ENCODE results near the gene PRRT1.

PRRT1 gene

DNA sequence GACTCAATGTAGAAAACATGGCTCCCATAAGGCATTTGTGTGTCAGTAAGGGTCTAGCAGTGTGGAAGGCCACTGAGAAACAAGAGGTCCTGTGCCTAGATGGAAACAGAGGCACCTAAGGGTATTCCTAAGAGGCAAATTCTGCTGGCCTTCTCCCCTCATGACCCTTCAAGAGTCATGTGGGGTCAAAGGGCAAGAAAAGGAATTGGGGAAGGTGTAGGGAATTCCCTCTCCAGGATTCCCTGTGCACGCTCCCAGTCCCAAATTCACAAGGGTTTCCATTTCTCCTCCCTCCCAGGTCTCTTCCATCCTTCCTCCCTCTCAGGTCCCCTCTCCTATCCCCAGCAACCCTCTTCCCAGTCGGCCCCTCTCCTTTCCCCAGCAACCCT, 23.6 kb upstream of the PRRT1 start:
- DNase-seq = no peak
- TF ChIP-seq GATA1 (IDR thresholded peaks at IDR 0.05; ENCODE audit: low read depth, low read length) = no peak
- no peak for TF ChIP-seq POLR2A (IDR thresholded peaks at IDR 0.05; ENCODE audit: low read length)

DNA sequence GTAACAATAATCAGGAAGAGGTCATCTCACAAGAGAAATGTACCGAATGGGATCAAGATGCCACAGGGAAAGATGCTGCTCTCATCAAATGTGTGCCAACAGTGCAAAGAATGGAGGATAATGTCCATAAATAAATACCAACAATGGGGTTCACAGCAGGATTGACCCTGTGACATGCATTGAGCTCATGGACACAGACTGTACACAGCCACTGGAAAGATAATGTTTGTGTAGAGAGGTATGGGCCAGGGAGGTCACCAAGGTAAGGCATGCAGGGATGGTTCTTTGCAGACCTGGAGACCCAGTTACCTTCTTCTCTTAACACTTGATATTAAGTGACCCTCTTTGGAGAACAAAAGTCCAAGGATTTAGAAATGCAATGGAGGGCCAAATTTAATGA, 22.7 kb upstream of the PRRT1 start:
- TF ChIP-seq POLR2A (IDR thresholded peaks at IDR 0.05; ENCODE audit: low read length) (no peak), GATA1 (IDR thresholded peaks at IDR 0.05; ENCODE audit: low read depth, low read length) (no peak)
- no peak for DNase-seq

DNA sequence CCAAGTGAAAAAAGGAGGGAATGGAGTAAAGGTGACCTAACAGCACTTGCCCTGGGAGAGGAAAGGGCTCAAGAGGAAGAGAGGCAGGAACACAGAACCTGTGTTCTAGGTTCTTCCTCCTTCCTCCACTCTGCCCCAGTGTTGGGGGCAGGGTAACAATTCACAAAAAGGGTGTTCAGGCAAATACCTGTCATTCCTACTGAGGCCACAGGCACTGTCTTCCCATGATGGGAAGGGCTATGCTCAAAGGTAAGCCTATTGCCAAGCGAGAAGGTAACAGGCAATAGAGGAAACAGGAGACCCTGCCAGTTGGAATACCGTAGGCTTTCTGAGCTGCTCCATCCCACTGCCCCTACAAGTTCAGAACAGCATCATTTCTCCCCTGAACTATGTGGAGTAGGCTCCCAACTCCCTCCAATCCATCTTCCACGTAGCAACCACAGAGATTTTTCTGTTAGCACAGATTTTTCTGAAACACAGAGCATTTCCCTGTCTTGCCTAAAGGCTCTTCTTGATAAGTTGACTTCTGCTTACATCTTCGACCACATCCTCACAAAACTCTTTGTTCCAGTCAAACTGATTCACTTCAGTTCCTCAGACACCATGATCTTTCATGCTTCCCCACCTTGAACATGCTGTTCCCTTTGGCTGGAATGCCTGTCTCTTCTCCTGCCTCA, 21.4 kb upstream of the PRRT1 start:
- TF ChIP-seq GATA1 (IDR thresholded peaks at IDR 0.05; ENCODE audit: low read depth, low read length) (no peak), POLR2A (IDR thresholded peaks at IDR 0.05; ENCODE audit: low read length) (no peak)

DNA sequence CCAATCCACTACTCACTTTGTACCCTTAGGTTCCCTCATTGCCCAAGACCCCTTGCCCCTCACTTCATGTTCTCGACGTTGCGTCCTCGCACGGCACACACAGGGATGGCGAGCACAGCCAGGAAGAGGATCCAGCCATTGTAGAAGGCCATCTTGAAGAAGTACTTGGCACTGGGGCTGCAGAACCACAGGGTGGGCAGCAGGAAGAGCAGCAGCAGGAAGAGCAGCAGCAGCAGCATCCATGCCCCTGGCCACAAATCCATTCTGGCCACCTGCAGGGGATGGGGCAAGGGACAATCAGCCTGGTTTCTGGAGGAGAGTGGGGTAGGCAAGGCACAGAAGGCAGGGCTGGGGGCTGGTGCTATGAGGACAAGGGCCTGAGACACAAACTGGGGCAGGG, 19.5 kb upstream of the PRRT1 start:
- TF ChIP-seq POLR2A (IDR thresholded peaks at IDR 0.05; ENCODE audit: low read length) (no peak), GATA1 (IDR thresholded peaks at IDR 0.05; ENCODE audit: low read depth, low read length) (no peak)

More for the DNA sequence above, 21.4 kb upstream of the PRRT1 start:
- no peak for DNase-seq

DNA sequence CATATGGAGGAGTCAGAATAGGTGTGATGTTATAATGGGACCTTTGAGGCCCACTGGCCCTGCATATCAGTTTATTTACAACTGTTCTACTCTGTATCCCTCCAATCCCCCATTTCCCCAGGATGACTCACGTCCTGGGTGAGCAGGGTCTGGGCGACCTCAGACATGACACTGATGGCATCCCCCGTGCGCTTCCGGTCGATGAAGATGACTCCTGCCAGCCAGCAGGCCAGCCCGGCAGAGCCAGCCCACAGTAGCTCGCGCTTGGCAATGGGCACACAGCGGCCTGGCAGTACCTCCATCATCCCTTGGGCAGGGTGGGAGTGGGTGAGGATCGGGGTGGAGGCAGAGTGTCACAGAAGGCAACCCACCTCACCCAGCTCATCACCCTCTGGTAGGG, 18.6 kb upstream of the PRRT1 start:
- no peak for TF ChIP-seq GATA1 (IDR thresholded peaks at IDR 0.05; ENCODE audit: low read depth, low read length)
- TF ChIP-seq POLR2A (IDR thresholded peaks at IDR 0.05; ENCODE audit: low read length) = no peak
- no peak for DNase-seq

More for the DNA sequence above, 19.5 kb upstream of the PRRT1 start:
- DNase-seq = no peak

DNA sequence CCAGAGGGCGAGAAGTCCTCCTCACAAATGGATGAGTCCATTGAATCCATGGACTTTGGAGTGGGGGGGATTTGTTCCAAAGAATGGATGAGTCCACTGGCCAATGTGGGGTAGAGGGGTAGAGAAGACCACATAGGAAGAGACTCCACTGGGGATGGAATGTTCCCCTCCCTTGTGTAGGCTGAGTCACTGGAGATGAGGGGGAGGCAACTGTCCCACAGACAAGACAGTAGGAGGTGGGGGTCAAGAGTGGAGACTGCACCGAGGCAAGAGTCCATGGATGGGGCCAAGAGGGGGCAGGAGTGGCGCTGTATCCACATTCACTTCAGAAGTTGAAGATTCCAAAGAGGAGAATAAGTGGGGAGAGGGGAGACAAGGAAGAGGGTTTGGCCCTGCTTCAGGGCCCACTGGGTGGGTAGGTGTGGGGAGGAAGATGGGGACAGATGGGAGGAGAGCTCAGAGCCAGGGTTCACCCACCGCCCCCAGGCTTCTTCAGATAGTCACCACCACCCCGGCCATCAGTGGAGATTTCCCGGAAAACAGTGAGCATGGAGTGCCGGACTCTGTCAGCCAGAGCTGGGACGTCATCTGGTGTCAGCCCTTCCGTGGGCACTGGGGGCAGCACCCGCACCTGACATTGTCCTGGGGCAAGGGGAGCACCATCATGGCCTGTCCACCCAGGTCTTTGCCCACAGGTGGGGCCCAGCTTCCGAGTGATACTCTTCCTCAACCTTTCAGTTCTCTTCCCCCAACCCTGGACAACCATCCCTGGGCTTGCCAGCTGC, 17.3 kb upstream of the PRRT1 start:
- no peak for TF ChIP-seq GATA1 (IDR thresholded peaks at IDR 0.05; ENCODE audit: low read depth, low read length)
- peak; percentile 42 for TF ChIP-seq POLR2A (IDR thresholded peaks at IDR 0.05; ENCODE audit: low read length)
- DNase-seq = no peak

DNA sequence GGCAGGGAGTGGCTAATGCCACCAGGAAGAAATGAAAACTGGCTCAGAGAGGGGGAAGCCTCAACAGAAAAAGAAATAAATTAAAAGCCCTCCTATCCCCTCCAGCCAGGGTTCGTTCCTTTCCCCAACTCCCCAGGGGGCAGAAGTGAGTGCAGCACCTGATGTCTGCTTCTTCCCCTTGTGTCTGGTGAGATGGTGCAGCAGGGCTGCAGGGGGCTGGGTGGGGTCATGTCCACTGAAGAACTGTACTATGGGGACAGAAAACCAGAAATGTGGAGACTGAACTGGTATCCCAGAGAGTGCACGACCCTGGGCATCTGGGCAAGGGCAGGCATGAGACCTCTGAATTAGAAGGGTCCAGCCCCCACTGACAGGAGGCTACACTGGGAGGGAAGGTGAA, 16.6 kb upstream of the PRRT1 start:
- no peak for DNase-seq
- TF ChIP-seq POLR2A (IDR thresholded peaks at IDR 0.05; ENCODE audit: low read length) (no peak), GATA1 (IDR thresholded peaks at IDR 0.05; ENCODE audit: low read depth, low read length) (no peak)

DNA sequence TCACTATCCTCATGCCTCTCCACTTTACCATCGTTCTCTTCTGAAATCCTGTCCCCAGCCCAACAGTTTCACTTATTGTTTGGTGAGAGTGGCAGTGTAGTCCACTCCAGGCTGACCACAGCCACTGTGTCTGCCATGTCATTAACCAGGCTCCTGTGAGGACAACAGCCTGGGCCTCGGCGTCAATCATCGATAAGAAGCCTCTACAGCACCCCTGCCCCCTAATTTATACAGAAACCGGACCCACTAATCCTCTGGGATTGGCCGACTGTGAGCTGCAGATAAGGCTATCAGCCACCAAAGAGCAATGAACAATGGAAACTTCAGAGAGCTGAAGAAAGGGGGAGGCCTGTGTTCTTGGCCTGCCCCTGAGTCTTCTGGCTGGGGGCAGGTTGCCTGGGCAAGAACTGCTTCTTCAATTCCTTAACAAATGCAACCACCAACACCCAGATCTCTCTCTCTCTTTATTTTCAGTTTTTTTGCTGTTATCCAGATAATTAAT, 16.1 kb upstream of the PRRT1 start:
- TF ChIP-seq POLR2A (IDR thresholded peaks at IDR 0.05; ENCODE audit: low read length) (peak; percentile 50), GATA1 (IDR thresholded peaks at IDR 0.05; ENCODE audit: low read depth, low read length) (peak; percentile 30)
- peak; percentile 71 to 93 for DNase-seq

DNA sequence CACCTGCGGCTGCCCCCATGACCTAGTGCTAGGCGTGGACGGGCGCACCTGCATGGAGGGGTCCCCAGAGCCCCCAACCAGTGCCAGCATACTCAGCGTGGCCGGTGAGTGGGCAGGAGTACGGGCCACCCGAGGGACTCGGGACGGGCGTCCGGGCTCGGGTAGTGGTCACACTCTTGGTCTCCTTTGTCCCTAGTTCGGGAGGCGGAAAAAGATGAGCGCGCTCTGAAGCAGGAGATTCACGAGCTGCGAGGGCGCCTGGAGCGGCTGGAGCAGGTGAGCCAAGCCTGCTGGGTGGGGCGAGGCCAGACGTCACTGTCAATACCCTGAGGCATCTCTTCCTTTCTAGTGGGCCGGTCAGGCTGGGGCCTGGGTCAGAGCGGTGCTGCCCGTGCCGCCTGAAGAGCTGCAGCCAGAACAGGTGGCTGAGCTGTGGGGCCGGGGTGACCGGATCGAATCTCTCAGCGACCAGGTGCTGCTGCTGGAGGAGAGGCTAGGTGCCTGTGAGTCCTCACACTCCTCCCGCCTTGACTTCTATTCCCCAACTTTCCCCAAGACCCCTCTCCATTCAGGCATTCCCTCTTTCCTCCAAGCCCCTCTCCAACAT, 15.5 kb upstream of the PRRT1 start:
- TF ChIP-seq POLR2A (IDR thresholded peaks at IDR 0.05; ENCODE audit: low read length) (no peak), GATA1 (IDR thresholded peaks at IDR 0.05; ENCODE audit: low read depth, low read length) (no peak)
- DNase-seq = no peak

DNA sequence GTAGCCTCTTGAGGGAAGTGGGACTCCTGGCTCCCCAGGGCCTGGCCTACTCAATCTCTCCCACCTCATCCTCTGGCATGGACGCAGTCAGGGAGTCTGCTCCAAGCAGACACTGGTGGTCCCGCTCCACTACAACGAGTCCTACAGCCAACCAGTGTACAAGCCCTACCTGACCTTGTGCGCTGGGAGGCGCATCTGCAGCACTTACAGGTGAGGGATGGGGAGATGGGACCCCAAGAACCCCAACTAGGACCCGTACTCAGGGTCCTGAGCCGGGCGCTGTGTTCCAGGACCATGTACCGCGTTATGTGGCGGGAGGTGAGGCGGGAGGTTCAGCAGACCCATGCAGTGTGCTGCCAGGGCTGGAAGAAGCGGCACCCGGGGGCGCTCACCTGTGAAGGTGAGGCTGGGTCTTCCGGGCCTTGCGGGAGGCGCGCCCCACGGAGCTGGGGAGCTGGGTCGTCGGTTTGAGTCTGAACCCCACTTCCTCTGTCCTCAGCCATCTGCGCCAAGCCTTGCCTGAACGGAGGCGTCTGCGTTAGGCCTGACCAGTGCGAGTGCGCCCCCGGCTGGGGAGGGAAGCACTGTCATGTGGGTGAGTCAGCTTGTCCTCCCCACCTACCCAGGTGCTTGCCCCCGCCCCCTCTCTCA, 14.8 kb upstream of the PRRT1 start:
- TF ChIP-seq GATA1 (IDR thresholded peaks at IDR 0.05; ENCODE audit: low read depth, low read length) (no peak), POLR2A (IDR thresholded peaks at IDR 0.05; ENCODE audit: low read length) (no peak)
- no peak for DNase-seq

DNA sequence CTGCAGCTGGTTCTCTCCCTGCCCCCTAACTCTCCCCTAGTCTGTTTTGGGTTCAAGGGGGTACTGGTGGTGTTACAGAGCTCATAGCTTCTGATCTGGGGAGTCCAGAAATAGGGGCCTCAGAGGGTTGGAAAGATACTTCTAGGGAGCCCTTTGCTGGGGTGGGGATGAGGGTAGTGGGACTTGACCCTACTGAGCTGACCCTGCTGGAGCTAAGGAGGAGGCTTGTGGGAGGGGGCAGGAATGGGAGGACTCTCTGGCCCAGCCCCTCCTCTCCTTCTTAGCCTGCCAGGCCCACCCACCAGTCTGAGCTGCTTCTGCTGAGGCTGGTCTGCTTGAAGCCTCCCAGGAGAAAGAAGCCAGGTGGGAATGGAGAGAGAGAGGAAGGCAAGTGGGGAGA, 12.6 kb upstream of the PRRT1 start, which contains the start of gene EGFL8:
EGFL8 (plus strand) TSS at position 301 of the 400 bp plus-strand sequence. CDS start 1,571 bp downstream, outside the sequence.
- DNase-seq = no peak
- no peak for TF ChIP-seq GATA1 (IDR thresholded peaks at IDR 0.05; ENCODE audit: low read depth, low read length)
- TF ChIP-seq POLR2A (IDR thresholded peaks at IDR 0.05; ENCODE audit: low read length) = no peak

DNA sequence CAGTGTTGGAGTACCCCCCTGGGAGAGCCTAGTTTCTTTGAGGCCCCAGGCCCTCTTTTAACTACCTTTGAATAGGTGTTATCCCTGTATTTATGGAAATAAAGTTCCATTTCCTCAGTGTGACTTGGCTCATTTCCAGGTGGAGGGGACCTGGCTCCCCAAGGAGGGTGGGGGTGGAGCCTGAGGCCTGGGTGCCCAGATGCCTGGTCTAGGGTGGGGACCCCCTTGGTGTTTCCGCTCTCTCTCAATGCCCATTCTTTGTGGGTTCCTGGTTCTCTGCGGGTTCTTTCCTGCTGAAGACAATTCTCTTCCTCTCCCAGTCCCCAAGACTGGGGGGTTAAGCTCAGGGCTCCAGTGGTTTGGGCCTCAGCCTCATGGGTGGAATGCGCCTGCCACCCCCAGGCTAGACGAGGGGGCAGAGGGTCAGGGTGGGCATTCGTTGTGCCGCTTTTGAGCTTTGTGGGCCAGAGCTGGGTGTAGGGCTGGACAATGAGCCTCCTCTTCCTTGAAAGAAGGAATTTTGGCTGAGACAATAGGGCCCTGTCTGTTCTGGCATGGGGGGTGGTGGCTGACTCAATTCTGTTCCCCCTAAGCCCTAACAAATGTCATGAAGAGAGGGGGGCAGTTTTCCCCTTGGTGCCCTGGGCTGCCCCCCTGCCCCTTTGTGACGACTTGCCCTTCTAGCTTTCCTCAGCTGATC, 12.0 kb upstream of the PRRT1 start:
- TF ChIP-seq GATA1 (IDR thresholded peaks at IDR 0.05; ENCODE audit: low read depth, low read length) (no peak), POLR2A (IDR thresholded peaks at IDR 0.05; ENCODE audit: low read length) (no peak)
- no peak for DNase-seq

DNA sequence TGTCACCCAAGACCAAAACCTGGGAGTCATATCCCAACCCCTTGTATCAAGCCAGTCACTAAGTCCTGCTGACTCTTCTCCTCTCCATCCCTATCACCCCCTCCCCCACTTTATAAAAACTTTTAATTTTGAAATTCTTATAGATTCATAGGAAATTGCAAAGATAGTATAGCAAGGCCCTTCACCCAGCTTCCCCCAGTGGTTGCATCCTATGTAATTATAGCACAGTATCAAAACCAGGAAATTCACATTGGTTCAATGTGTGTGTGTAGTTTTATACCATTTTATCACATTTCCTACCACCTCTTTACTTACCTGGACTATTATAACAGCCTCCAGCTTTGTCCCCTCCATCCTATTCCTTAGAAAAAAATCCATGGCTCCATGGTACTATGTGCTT, 6.3 kb upstream of the PRRT1 start:
- TF ChIP-seq POLR2A (IDR thresholded peaks at IDR 0.05; ENCODE audit: low read length) (no peak), GATA1 (IDR thresholded peaks at IDR 0.05; ENCODE audit: low read depth, low read length) (no peak)

More for the DNA sequence above, 6.3 kb upstream of the PRRT1 start:
- no peak for DNase-seq

All from erythroblast (primary cell).